ENCODE results near the gene DYNC1LI2. TPM values are rescaled to one million over a fixed set of nuclear protein-coding genes. Genes with fewer than 3 reads are reported as not detected.
A peak's percentile ranks its signal among the peaks of the same experiment; 100 is the strongest.
"Not testable (repeated sequence)": the region's sequence is repeated elsewhere in the genome, so short reads cannot be mapped to it uniquely, and the experiment has no call there.

Gene DYNC1LI2
- 179 and 181 TPM in 2 replicates for total RNA-seq
- long read RNA-seq, full-length matches to known transcripts = 70 of 174 reads
- long read RNA-seq, partial matches to known transcripts = 21 of 174 reads
- long read RNA-seq, other reads (novel, unspliced or antisense) = 83 of 174 reads

DNA sequence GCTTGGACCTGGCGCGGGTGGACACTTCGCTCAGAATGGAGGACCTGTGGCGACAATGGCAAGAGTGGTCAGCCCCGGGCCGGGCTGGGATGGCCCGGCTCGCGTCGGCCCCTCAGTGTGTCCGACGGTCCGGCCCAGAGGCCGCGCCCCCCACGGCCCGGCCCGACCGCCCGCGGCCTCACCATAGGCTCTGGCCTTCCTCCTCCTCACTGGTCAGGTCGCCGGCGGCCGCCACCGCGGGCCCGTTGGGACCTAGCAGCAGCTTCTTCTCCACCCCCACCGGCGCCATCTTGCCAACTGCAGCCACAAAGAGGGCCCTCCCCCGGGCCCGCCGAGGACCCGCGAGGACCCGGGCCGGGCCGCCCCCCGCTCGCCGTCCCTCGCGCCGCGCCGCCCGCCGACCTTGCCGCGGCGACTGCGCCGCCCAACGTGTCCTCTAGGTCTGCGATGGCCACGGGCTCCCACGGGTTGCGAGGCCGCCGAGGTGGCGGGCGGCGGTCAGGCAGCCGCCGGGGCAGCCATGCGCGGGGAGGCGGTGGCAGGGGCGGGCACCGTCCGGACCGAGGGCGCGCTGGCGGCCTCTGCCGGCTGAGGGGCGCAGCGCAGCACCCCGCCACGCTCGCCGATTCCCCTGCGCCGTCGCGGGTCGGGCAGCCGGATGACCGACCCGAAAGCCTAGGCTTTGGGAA, at the start of gene DYNC1LI2:
DYNC1LI2 (minus strand) TSS at position 307 of the 689 bp plus-strand sequence; CDS start at position 289, 18 bp downstream.
- Mint-ChIP-seq H3K27me3 (peaks cover 6% of the 10 kb centered on the region), H3K9me3 (ENCODE audit: low read depth) (no peaks in the 10 kb centered on the region), H3K27ac (peak within 1 kb of the TSS; percentile 95)

DNA sequence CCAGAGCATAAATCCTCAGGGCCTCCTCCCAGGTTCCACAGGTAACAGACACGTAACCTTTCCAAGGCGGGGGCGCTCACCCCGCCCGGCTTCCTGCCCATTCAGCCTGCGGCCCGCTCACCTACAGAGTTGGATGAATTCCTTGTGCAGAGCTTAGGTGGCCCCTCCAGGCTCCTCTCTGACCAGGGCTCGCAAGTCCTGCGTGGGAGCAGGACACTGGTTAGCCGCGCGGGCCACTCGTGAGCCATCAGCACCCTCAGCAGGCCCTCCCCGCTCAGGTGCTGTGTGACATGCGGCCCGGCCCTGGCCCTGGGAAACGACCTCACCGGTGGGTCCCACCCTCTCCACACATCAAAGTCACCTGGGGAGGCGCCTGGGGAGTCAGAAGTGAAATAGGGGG, 49.4 kb upstream of the DYNC1LI2 start:
- Mint-ChIP-seq H3K27me3 (no peaks in the 10 kb centered on the region), H3K36me3 (ENCODE audit: insufficient read depth) (peaks cover 22% of the 10 kb centered on the region), H3K27ac (no peak overlapping the region), H3K4me3 (ENCODE audit: low read depth) (no peak overlapping the region), H3K9me3 (ENCODE audit: low read depth) (no peaks in the 10 kb centered on the region), H3K4me1 (ENCODE audit: low read depth) (no peaks in the 10 kb centered on the region)
- no peak for DNase-seq (ENCODE audit: low spot score, unreplicated experiment)
- TF ChIP-seq, protein P1, sequence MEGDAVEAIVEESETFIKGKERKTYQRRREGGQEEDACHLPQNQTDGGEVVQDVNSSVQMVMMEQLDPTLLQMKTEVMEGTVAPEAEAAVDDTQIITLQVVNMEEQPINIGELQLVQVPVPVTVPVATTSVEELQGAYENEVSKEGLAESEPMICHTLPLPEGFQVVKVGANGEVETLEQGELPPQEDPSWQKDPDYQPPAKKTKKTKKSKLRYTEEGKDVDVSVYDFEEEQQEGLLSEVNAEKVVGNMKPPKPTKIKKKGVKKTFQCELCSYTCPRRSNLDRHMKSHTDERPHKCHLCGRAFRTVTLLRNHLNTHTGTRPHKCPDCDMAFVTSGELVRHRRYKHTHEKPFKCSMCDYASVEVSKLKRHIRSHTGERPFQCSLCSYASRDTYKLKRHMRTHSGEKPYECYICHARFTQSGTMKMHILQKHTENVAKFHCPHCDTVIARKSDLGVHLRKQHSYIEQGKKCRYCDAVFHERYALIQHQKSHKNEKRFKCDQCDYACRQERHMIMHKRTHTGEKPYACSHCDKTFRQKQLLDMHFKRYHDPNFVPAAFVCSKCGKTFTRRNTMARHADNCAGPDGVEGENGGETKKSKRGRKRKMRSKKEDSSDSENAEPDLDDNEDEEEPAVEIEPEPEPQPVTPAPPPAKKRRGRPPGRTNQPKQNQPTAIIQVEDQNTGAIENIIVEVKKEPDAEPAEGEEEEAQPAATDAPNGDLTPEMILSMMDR (IDR thresholded peaks at IDR 0.05; ENCODE audit: unreplicated experiment) = no peak

More for the DNA sequence above, at the start of gene DYNC1LI2:
- DNase-seq (ENCODE audit: low spot score, unreplicated experiment) = peak; percentile 79
- Mint-ChIP-seq H3K36me3 (ENCODE audit: insufficient read depth) (peaks cover 3% of the 10 kb centered on the region), H3K4me3 (ENCODE audit: low read depth) (peak within 1 kb of the TSS; percentile 97), H3K4me1 (ENCODE audit: low read depth) (peaks cover 17% of the 10 kb centered on the region)
- TF ChIP-seq, protein P1 (IDR thresholded peaks at IDR 0.05; ENCODE audit: unreplicated experiment) = peak; percentile 82

- no peaks in the 10 kb centered on the region for H3K27me3 Mint-ChIP-seq
- H3K4me1 Mint-ChIP-seq (ENCODE audit: low read depth) = no peaks in the 10 kb centered on the region
- no peak overlapping the region for H3K4me3 Mint-ChIP-seq (ENCODE audit: low read depth)
- no peak overlapping the region for H3K27ac Mint-ChIP-seq
- TF ChIP-seq, protein P1 (IDR thresholded peaks at IDR 0.05; ENCODE audit: unreplicated experiment) = no peak
- DNase-seq (ENCODE audit: low spot score, unreplicated experiment) = no peak
- H3K36me3 Mint-ChIP-seq (ENCODE audit: insufficient read depth) = peaks cover 8% of the 10 kb centered on the region
- no peaks in the 10 kb centered on the region for H3K9me3 Mint-ChIP-seq (ENCODE audit: low read depth)
Observed at GRCh38 chr16:66798161-66798560, 46.8 kb upstream of the DYNC1LI2 start.

- not testable (repeated sequence) for H3K4me3 Mint-ChIP-seq (ENCODE audit: low read depth); H3K36me3 Mint-ChIP-seq (ENCODE audit: insufficient read depth); H3K27ac Mint-ChIP-seq; H3K27me3 Mint-ChIP-seq; H3K4me1 Mint-ChIP-seq (ENCODE audit: low read depth); H3K9me3 Mint-ChIP-seq (ENCODE audit: low read depth); DNase-seq (ENCODE audit: low spot score, unreplicated experiment)
Observed at GRCh38 chr16:66793984-66794383, 42.6 kb upstream of the DYNC1LI2 start.

DNA sequence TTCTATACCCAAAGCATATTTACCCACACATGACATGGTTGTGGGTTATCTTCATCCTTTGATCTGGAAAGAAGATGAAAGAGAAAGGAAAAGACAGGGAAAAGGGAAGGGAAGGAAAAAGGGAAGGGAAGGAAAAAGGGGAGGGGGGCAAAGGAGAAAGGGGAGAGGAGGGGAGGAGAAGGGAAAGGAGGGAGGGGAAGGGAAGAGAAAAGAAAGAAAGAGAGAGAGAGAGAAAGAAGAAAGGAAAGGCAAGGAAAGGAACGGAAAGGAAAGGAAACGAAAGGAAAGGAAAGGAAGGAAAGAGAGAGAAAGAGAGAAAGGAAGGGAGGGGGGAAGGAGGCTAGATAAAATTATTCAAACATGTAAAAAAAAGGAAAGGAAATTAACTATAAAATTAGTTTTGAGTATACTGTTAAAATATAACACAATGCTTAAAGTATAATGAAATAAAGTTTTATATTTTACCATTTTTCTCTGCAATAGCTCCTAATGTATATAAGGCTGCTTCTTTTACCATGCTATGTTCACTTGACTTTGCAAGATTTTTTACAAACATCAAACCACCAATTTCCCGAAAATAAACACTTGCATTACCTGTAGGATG, 38.8 kb upstream of the DYNC1LI2 start:
- Mint-ChIP-seq H3K9me3 (ENCODE audit: low read depth) (no peaks in the 10 kb centered on the region), H3K27me3 (no peaks in the 10 kb centered on the region), H3K4me1 (ENCODE audit: low read depth) (no peaks in the 10 kb centered on the region), H3K4me3 (ENCODE audit: low read depth) (no peak overlapping the region), H3K36me3 (ENCODE audit: insufficient read depth) (no peaks in the 10 kb centered on the region), H3K27ac (no peak overlapping the region)
- DNase-seq (ENCODE audit: low spot score, unreplicated experiment) = no peak
- TF ChIP-seq, protein P1 (IDR thresholded peaks at IDR 0.05; ENCODE audit: unreplicated experiment) = no peak
